ENCODE results near the gene SPATA31C2. TPM values are rescaled to one million over a fixed set of nuclear protein-coding genes. Genes with fewer than 3 reads are reported as not detected.
"Not testable (repeated sequence)": the region's sequence is repeated elsewhere in the genome, so short reads cannot be mapped to it uniquely, and the experiment has no call there.

The SPATA31C2 gene
- total RNA-seq, result not detected in 3 replicates
- long read RNA-seq, result 0 reads

- not testable (repeated sequence) for H3K4me1 Mint-ChIP-seq (ENCODE audit: low read depth); H3K27ac Mint-ChIP-seq (ENCODE audit: unreplicated experiment); H3K36me3 Mint-ChIP-seq (ENCODE audit: low read depth); DNase-seq (ENCODE audit: low spot score); H3K9me3 Mint-ChIP-seq (ENCODE audit: low read depth); H3K27me3 Mint-ChIP-seq (ENCODE audit: low read depth); H3K4me3 Mint-ChIP-seq (ENCODE audit: unreplicated experiment)
These were observed at the start of gene SPATA31C2 for GRCh38 chr9:88138375-88138774. SPATA31C2 (minus strand) TSS chr9:88138475; CDS start chr9:88138446, 29 bp downstream.

GRCh38 chr9:88187631-88188030 is 49.4 kb upstream of the SPATA31C2 start:
- Mint-ChIP-seq H3K36me3 (ENCODE audit: low read depth) (no peaks in the 10 kb centered on the region), H3K4me1 (ENCODE audit: low read depth) (peaks cover 22% of the 10 kb centered on the region), H3K27ac (ENCODE audit: unreplicated experiment) (no peak overlapping the region), H3K4me3 (ENCODE audit: unreplicated experiment) (no peak overlapping the region), H3K9me3 (ENCODE audit: low read depth) (no peaks in the 10 kb centered on the region), H3K27me3 (ENCODE audit: low read depth) (peaks cover 3% of the 10 kb centered on the region)
- no peak for TF ChIP-seq CTCF (IDR thresholded peaks at IDR 0.05)
- no peak for DNase-seq (ENCODE audit: low spot score)

GRCh38 chr9:88186495-88187110 is 48.3 kb upstream of the SPATA31C2 start:
- peaks cover 24% of the 10 kb centered on the region for H3K4me1 Mint-ChIP-seq (ENCODE audit: low read depth)
- H3K9me3 Mint-ChIP-seq (ENCODE audit: low read depth), result no peaks in the 10 kb centered on the region
- no peak for DNase-seq (ENCODE audit: low spot score)

GRCh38 chr9:88184976-88185375 is 46.7 kb upstream of the SPATA31C2 start:
- Mint-ChIP-seq H3K4me1 (ENCODE audit: low read depth) (peaks cover 24% of the 10 kb centered on the region), H3K36me3 (ENCODE audit: low read depth) (no peaks in the 10 kb centered on the region), H3K9me3 (ENCODE audit: low read depth) (no peaks in the 10 kb centered on the region), H3K4me3 (ENCODE audit: unreplicated experiment) (no peak overlapping the region), H3K27ac (ENCODE audit: unreplicated experiment) (no peak overlapping the region), H3K27me3 (ENCODE audit: low read depth) (peaks cover 7% of the 10 kb centered on the region)
- TF ChIP-seq CTCF (IDR thresholded peaks at IDR 0.05), result no peak
- DNase-seq (ENCODE audit: low spot score), result no peak

More at GRCh38 chr9:88186495-88187110, 48.3 kb upstream of the SPATA31C2 start:
- H3K4me3 Mint-ChIP-seq (ENCODE audit: unreplicated experiment), result no peak overlapping the region
- peaks cover 3% of the 10 kb centered on the region for H3K27me3 Mint-ChIP-seq (ENCODE audit: low read depth)
- H3K36me3 Mint-ChIP-seq (ENCODE audit: low read depth), result no peaks in the 10 kb centered on the region
- H3K27ac Mint-ChIP-seq (ENCODE audit: unreplicated experiment), result no peak overlapping the region
- no peak for TF ChIP-seq CTCF (IDR thresholded peaks at IDR 0.05)

GRCh38 chr9:88183798-88184495 is 45.7 kb upstream of the SPATA31C2 start:
- peaks cover 24% of the 10 kb centered on the region for H3K4me1 Mint-ChIP-seq (ENCODE audit: low read depth)
- no peak for TF ChIP-seq CTCF (IDR thresholded peaks at IDR 0.05)
- no peak for DNase-seq (ENCODE audit: low spot score)
- no peaks in the 10 kb centered on the region for H3K36me3 Mint-ChIP-seq (ENCODE audit: low read depth)
- H3K27ac Mint-ChIP-seq (ENCODE audit: unreplicated experiment), result no peak overlapping the region
- H3K9me3 Mint-ChIP-seq (ENCODE audit: low read depth), result no peaks in the 10 kb centered on the region
- H3K4me3 Mint-ChIP-seq (ENCODE audit: unreplicated experiment), result no peak overlapping the region
- peaks cover 4% of the 10 kb centered on the region for H3K27me3 Mint-ChIP-seq (ENCODE audit: low read depth)

All from chondrocyte (in vitro differentiated cells).